Mesenchymal stem cell (in vitro differentiated cells and primary cell): ENCODE results near the gene LRP6.

Experiments
- DNase-seq: peaks from one replicate; pipeline ENCODE4 v3.0.0-alpha.2; 2013
- H2AFZ ChIP-seq: one replicate; pipeline ENCODE4 v1.6.1; 2013; ENCODE audit warnings: low read depth, mild to moderate bottlenecking, control low read depth, inconsistent platforms, low read length, moderate library complexity
- H2AK5ac ChIP-seq: 2 replicates; pipeline ENCODE4 v1.6.1; 2013; ENCODE audit warnings: low read length, moderate library complexity, mild to moderate bottlenecking, inconsistent platforms; ENCODE audit not compliant: severe bottlenecking
- H2BK120ac ChIP-seq: one replicate; pipeline ENCODE4 v1.6.1; 2013; ENCODE audit warnings: low read depth, mild to moderate bottlenecking, inconsistent platforms, low read length, moderate library complexity
- H2BK12ac ChIP-seq, 2 experiments: one replicate each; pipeline ENCODE4 v1.6.1; 2013; ENCODE audit warnings: inconsistent platforms in 2 of 2, low read length in 2 of 2, mild to moderate bottlenecking in 2 of 2, moderate library complexity in 2 of 2, control low read depth in 1 of 2
- H2BK15ac ChIP-seq: one replicate; pipeline ENCODE4 v1.6.1; 2013; ENCODE audit warnings: mild to moderate bottlenecking, low read depth, inconsistent platforms; ENCODE audit not compliant: poor library complexity, severe bottlenecking
- H2BK5ac ChIP-seq: 2 replicates; pipeline ENCODE4 v1.6.1; 2013; ENCODE audit warnings: low read depth, mild to moderate bottlenecking, low read length, control low read depth, inconsistent platforms; ENCODE audit not compliant: poor library complexity, severe bottlenecking
- H3K14ac ChIP-seq, 2 experiments: one replicate each; pipeline ENCODE4 v1.6.1; 2013; ENCODE audit warnings: inconsistent platforms in 2 of 2, low read length in 2 of 2, control low read depth in 1 of 2, mild to moderate bottlenecking in 1 of 2, moderate library complexity in 1 of 2
- H3K18ac ChIP-seq, 2 experiments: one replicate each; pipeline ENCODE4 v1.6.1; 2013; ENCODE audit warnings: inconsistent platforms in 2 of 2, low read length in 2 of 2, control low read depth in 1 of 2, low read depth in 1 of 2, mild to moderate bottlenecking in 1 of 2
- H3K23ac ChIP-seq, 2 experiments: one replicate each; pipeline ENCODE4 v1.6.1; 2013; ENCODE audit warnings: inconsistent platforms in 2 of 2, low read length in 2 of 2, mild to moderate bottlenecking in 2 of 2, moderate library complexity in 2 of 2, control low read depth in 1 of 2
- H3K27ac ChIP-seq: 2 replicates; pipeline ENCODE4 v1.5.1; 2013; ENCODE audit warnings: mild to moderate bottlenecking, moderate library complexity, low read length, control low read depth, inconsistent platforms; ENCODE audit not compliant: poor library complexity, severe bottlenecking
- H3K27me3 ChIP-seq, 2 experiments: 2 replicates each; pipeline versions ENCODE4 v1.6.1 to v1.7.0; 2013; ENCODE audit warnings: low read length in 2 of 2, mild to moderate bottlenecking in 2 of 2, moderate library complexity in 2 of 2, control low read depth in 1 of 2, inconsistent platforms in 1 of 2; ENCODE audit not compliant: control insufficient read depth in 1 of 2, insufficient read depth in 1 of 2
- H3K36me3 ChIP-seq, 2 experiments: 2 replicates each; pipeline versions ENCODE4 v1.6.1 to v1.7.0; 2013; ENCODE audit warnings: low read length in 2 of 2, control low read depth in 1 of 2, inconsistent platforms in 1 of 2, low read depth in 1 of 2, mild to moderate bottlenecking in 1 of 2; ENCODE audit not compliant: insufficient read depth in 2 of 2, control insufficient read depth in 1 of 2
- H3K4ac ChIP-seq, 2 experiments: one replicate each; pipeline ENCODE4 v1.6.1; 2013; ENCODE audit warnings: inconsistent platforms in 2 of 2, low read length in 2 of 2, mild to moderate bottlenecking in 2 of 2, moderate library complexity in 2 of 2, control low read depth in 1 of 2, low read depth in 1 of 2
- H3K4me1 ChIP-seq: 2 replicates; pipeline ENCODE4 v1.6.1; 2013; ENCODE audit warnings: low read depth, low read length, control low read depth; ENCODE audit not compliant: control insufficient read depth, insufficient read depth
- H3K4me2 ChIP-seq: 2 replicates; pipeline ENCODE4 v1.6.1; 2013; ENCODE audit warnings: low read length, mild to moderate bottlenecking, inconsistent platforms; ENCODE audit not compliant: poor library complexity, severe bottlenecking
- H3K4me3 ChIP-seq, 2 experiments: 2 replicates each; pipeline versions ENCODE4 v1.5.1 to v1.7.0; 2013; ENCODE audit warnings: low read length in 2 of 2, mild to moderate bottlenecking in 2 of 2, control low read depth in 1 of 2, low read depth in 1 of 2; ENCODE audit not compliant: insufficient read depth in 1 of 2
- H3K79me1 ChIP-seq: replicated peaks from 2 replicates; pipeline ENCODE4 v1.6.1; 2013; ENCODE audit warnings: mild to moderate bottlenecking, control low read depth, low read length, inconsistent platforms; ENCODE audit not compliant: poor library complexity, severe bottlenecking
- H3K9ac ChIP-seq: 2 replicates; pipeline ENCODE4 v1.7.0; 2013; ENCODE audit warnings: mild to moderate bottlenecking, low read length, moderate library complexity
- H3K9me3 ChIP-seq: 2 replicates; pipeline ENCODE4 v1.7.0; 2013; ENCODE audit warnings: mild to moderate bottlenecking, low read length; ENCODE audit not compliant: control insufficient read depth
- H4K8ac ChIP-seq: one replicate; pipeline ENCODE4 v1.6.1; 2013; ENCODE audit warnings: inconsistent platforms, mild to moderate bottlenecking, low read length, moderate library complexity
- H4K91ac ChIP-seq: one replicate; pipeline ENCODE4 v1.6.1; 2013; ENCODE audit warnings: mild to moderate bottlenecking, low read length, inconsistent platforms
- WGBS: methylation state at CpG from one replicate; pipeline ENCODE4 v1.1.7; 2013; ENCODE audit warnings: mixed read lengths; 5-methylcytosine and 5-hydroxymethylcytosine counted together

LRP6 gene

DNA sequence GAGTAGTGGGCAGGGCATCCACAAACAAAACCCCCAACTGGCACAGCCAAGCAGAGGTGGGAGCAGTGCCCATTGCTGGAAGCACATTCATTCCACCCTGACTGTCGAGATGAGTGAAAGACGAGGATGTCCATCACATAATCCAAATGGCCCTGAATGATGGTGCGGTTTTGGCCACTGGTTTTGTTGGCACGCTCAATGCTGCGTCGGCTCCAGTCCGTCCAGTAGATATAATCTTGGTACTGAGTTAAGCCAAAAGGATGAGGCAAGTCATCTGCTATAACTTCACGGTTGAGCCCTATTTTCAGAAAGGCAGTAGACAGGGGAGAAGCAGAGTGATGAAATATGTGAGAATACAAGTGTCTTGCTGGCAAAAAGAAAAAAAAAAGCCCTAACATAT lies 108.0 kb downstream of the LRP6 start:
- H4K91ac ChIP-seq, result no peak overlapping the region
- no peaks in the 10 kb centered on the region for H3K27me3 ChIP-seq
- H2AK5ac ChIP-seq, result no peak overlapping the region
- no peak overlapping the region for H3K4me2 ChIP-seq
- no peak overlapping the region for H2BK12ac ChIP-seq
- no peak overlapping the region for H3K4me3 ChIP-seq
- H2BK15ac ChIP-seq, result no peak overlapping the region
- H3K4me1 ChIP-seq, result no peaks in the 10 kb centered on the region
- H3K4ac ChIP-seq, result peak overlapping the region in 1 of 2 experiments; percentile 24
- H4K8ac ChIP-seq, result peak overlapping the region; percentile 5
- no peak overlapping the region for H2AFZ ChIP-seq
- H2BK120ac ChIP-seq, result no peak overlapping the region
- peaks cover 20% of the 10 kb centered on the region for H3K79me1 ChIP-seq
- no peak overlapping the region for H3K9ac ChIP-seq
- 98% methylated on average over 7 of the region's 8 CpGs for WGBS
- no peak for DNase-seq
- no peak overlapping the region for H3K23ac ChIP-seq
- H3K27ac ChIP-seq, result no peak overlapping the region
- no peak overlapping the region for H2BK5ac ChIP-seq
- no peak overlapping the region for H3K14ac ChIP-seq
- H3K18ac ChIP-seq, result no peak overlapping the region
- no peaks in the 10 kb centered on the region for H3K9me3 ChIP-seq
- H3K36me3 ChIP-seq, result peaks cover 7 to 16% of the 10 kb centered on the region in 2 experiments

DNA sequence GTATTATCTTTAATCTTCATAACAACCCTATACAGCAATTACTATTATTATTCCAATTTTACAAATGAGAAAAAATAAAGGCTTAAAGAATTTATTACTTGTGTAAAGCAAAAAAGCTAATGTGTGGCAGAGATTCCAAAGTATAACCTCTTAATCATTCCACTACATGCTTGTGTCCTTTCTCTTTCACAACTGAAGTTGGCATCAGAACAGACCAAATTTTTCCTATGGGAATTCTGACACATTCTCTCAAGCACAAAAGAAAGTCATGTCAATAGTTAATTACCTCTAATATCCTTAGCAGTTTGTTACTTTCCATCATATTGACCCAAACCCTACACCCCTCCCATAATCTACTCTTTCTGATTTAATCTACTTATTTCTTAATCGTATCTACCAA lies 109.4 kb downstream of the LRP6 start:
- Histone ChIP-seq H2AFZ (no peak overlapping the region), H2BK12ac (no peak overlapping the region), H3K9ac (no peak overlapping the region), H3K18ac (no peak overlapping the region), H3K14ac (no peak overlapping the region), H2BK15ac (no peak overlapping the region), H2BK5ac (no peak overlapping the region), H3K27ac (no peak overlapping the region), H2BK120ac (no peak overlapping the region), H3K4ac (no peak overlapping the region), H4K8ac (no peak overlapping the region), H3K27me3 (no peaks in the 10 kb centered on the region), H2AK5ac (no peak overlapping the region), H3K9me3 (no peaks in the 10 kb centered on the region), H3K4me3 (no peak overlapping the region), H3K79me1 (peaks cover 17% of the 10 kb centered on the region), H3K4me1 (no peaks in the 10 kb centered on the region), H3K4me2 (no peak overlapping the region), H3K36me3 (peaks cover 7 to 10% of the 10 kb centered on the region in 2 experiments), H3K23ac (no peak overlapping the region), H4K91ac (no peak overlapping the region)
- no peak for DNase-seq
- WGBS, result 100% methylated on average over 1 of the region's 1 CpG

DNA sequence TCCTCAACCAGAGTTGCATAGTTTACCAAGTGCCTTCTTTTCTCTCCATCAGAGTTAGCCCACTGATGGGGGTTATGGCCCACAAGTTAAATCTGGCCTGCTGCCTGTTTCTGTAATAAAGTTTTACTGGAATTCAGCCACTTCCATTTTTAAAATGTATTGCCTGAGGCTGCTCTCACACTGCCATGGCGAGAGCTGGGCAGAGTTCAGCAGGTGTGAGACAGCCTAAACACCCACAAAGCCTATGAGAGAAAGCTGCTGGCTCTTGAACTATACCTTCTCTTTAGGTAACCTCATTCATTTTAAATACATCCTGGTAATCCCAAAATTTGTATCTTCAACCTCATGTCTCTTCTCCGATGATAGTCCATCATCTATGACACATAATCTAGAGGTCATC lies 110.0 kb downstream of the LRP6 start:
- Histone ChIP-seq H2BK5ac (no peak overlapping the region), H3K14ac (no peak overlapping the region), H3K18ac (no peak overlapping the region), H3K4me3 (no peak overlapping the region), H3K4me2 (no peak overlapping the region), H4K91ac (no peak overlapping the region), H2AK5ac (no peak overlapping the region), H2BK12ac (no peak overlapping the region), H2BK15ac (no peak overlapping the region), H3K4me1 (no peaks in the 10 kb centered on the region), H3K4ac (no peak overlapping the region), H3K36me3 (peaks cover 3 to 7% of the 10 kb centered on the region in 2 experiments), H4K8ac (no peak overlapping the region), H3K27ac (no peak overlapping the region), H3K9ac (no peak overlapping the region), H3K79me1 (peaks cover 16% of the 10 kb centered on the region), H3K23ac (no peak overlapping the region), H3K9me3 (no peaks in the 10 kb centered on the region), H3K27me3 (no peaks in the 10 kb centered on the region), H2BK120ac (no peak overlapping the region), H2AFZ (no peak overlapping the region)
- DNase-seq, result no peak
- WGBS, result 98% methylated on average over 2 of the region's 2 CpGs

DNA sequence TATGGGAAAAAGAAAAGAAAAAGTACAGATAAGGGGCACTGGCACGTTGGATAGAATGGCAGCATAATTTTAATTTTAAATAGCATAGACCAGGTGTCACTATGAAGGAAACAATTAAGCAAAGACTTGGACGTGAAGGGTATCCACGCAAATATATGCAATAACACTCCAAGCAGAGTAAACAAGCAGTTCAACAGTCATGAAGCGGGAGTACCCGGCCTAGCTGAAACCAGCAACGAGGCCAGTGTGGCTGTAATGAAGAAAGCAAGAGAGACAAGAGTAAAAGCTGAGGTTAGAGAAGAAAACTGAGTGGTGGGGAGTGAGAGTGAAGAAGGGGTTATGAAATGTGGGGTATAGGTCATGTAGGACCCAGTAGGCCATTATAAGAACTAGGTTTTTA lies 110.7 kb downstream of the LRP6 start:
- no peak overlapping the region for H3K4me3 ChIP-seq
- DNase-seq, result no peak
- no peak overlapping the region for H3K4ac ChIP-seq
- H3K27ac ChIP-seq, result no peak overlapping the region
- H2AK5ac ChIP-seq, result no peak overlapping the region
- no peak overlapping the region for H3K14ac ChIP-seq
- H3K4me1 ChIP-seq, result no peaks in the 10 kb centered on the region
- no peak overlapping the region for H4K8ac ChIP-seq
- no peak overlapping the region for H2BK15ac ChIP-seq
- H2AFZ ChIP-seq, result no peak overlapping the region
- no peaks in the 10 kb centered on the region for H3K9me3 ChIP-seq
- 92% methylated on average over 6 of the region's 6 CpGs for WGBS
- H3K79me1 ChIP-seq, result peaks cover 16% of the 10 kb centered on the region
- H3K27me3 ChIP-seq, result no peaks in the 10 kb centered on the region
- peaks cover under 1 to 7% of the 10 kb centered on the region in 2 experiments for H3K36me3 ChIP-seq
- no peak overlapping the region for H2BK5ac ChIP-seq
- no peak overlapping the region for H4K91ac ChIP-seq
- H2BK12ac ChIP-seq, result no peak overlapping the region
- no peak overlapping the region for H2BK120ac ChIP-seq
- H3K9ac ChIP-seq, result no peak overlapping the region
- H3K18ac ChIP-seq, result no peak overlapping the region
- H3K4me2 ChIP-seq, result no peak overlapping the region
- H3K23ac ChIP-seq, result no peak overlapping the region
